H9 (cell line): ENCODE measurements around the gene GALNT12. TPM values are rescaled to one million over a fixed set of nuclear protein-coding genes. Genes with fewer than 3 reads are reported as not detected.

Experiments
- DNase-seq: peaks from one replicate; pipeline ENCODE4 v3.0.0-alpha.2; 2017
- H2AFZ ChIP-seq: one replicate; pipeline ENCODE4 v1.6.1; 2013; ENCODE audit warnings: mild to moderate bottlenecking, low read length, control low read depth, moderate library complexity
- H2AK5ac ChIP-seq: 2 replicates; pipeline ENCODE4 v1.6.1; 2013; ENCODE audit warnings: low read length, control low read depth, mixed read lengths; ENCODE audit not compliant: insufficient read length
- H2BK120ac ChIP-seq: one replicate; pipeline ENCODE4 v1.6.1; 2013; ENCODE audit warnings: low read depth, mild to moderate bottlenecking, low read length, control low read depth, inconsistent platforms; ENCODE audit not compliant: poor library complexity, severe bottlenecking
- H2BK12ac ChIP-seq: 2 replicates; pipeline ENCODE4 v1.6.1; 2013; ENCODE audit warnings: low read length, control low read depth, mixed read lengths, low read depth; ENCODE audit not compliant: insufficient read length
- H2BK15ac ChIP-seq: 2 replicates; pipeline ENCODE4 v1.6.1; 2013; ENCODE audit warnings: low read depth, low read length, control low read depth
- H2BK20ac ChIP-seq: one replicate; pipeline ENCODE4 v1.6.1; 2013; ENCODE audit warnings: low read depth, mild to moderate bottlenecking, low read length, control low read depth, inconsistent platforms; ENCODE audit not compliant: poor library complexity, severe bottlenecking
- H2BK5ac ChIP-seq: 2 replicates; pipeline ENCODE4 v1.6.1; 2013; ENCODE audit warnings: low read length, control low read depth, mixed read lengths; ENCODE audit not compliant: insufficient read length
- H3K14ac ChIP-seq: 2 replicates; pipeline ENCODE4 v1.6.1; 2013; ENCODE audit warnings: low read length, control low read depth; ENCODE audit not compliant: insufficient read depth
- H3K18ac ChIP-seq: 2 replicates; pipeline ENCODE4 v1.6.1; 2013; ENCODE audit warnings: low read depth, mild to moderate bottlenecking, mixed read lengths, low read length, control low read depth; ENCODE audit not compliant: insufficient read length
- H3K23ac ChIP-seq: 2 replicates; pipeline ENCODE4 v1.6.1; 2013; ENCODE audit warnings: low read length, control low read depth, mixed read lengths, low read depth; ENCODE audit not compliant: insufficient read length
- H3K23me2 ChIP-seq: 2 replicates; pipeline ENCODE4 v1.6.1; 2013; ENCODE audit warnings: low read depth, mild to moderate bottlenecking, mixed read lengths, low read length, control low read depth; ENCODE audit not compliant: insufficient read length, poor library complexity, severe bottlenecking
- H3K27ac ChIP-seq: 2 replicates; pipeline ENCODE4 v1.5.1; 2013; ENCODE audit warnings: low read length, control low read depth, mixed read lengths, low read depth; ENCODE audit not compliant: insufficient read length
- H3K27me3 ChIP-seq: 2 replicates; pipeline ENCODE4 v1.6.1; 2013; ENCODE audit warnings: low read length, control low read depth, inconsistent platforms; ENCODE audit not compliant: insufficient read depth
- H3K4ac ChIP-seq: 2 replicates; pipeline ENCODE4 v1.6.1; 2013; ENCODE audit warnings: low read depth, mild to moderate bottlenecking, control low read depth, inconsistent platforms, low read length, moderate library complexity
- H3K4me1 ChIP-seq: 2 replicates; pipeline ENCODE4 v1.6.1; 2013; ENCODE audit warnings: low read length, control low read depth, inconsistent platforms; ENCODE audit not compliant: insufficient read depth
- H3K4me2 ChIP-seq: 2 replicates; pipeline ENCODE4 v1.6.1; 2013; ENCODE audit warnings: low read length, control low read depth, mixed read lengths; ENCODE audit not compliant: insufficient read length, insufficient read depth
- H3K56ac ChIP-seq: 2 replicates; pipeline ENCODE4 v1.6.1; 2013; ENCODE audit warnings: low read depth, mild to moderate bottlenecking, mixed read lengths, low read length, control low read depth; ENCODE audit not compliant: insufficient read length
- H3K79me1 ChIP-seq: 2 replicates; pipeline ENCODE4 v1.6.1; 2013; ENCODE audit warnings: low read depth, mild to moderate bottlenecking, moderate library complexity, low read length, control low read depth, inconsistent platforms; ENCODE audit not compliant: insufficient read depth, poor library complexity, severe bottlenecking
- H3K79me2 ChIP-seq: 2 replicates; pipeline ENCODE4 v1.6.1; 2013; ENCODE audit warnings: low read length, control low read depth, inconsistent platforms; ENCODE audit not compliant: insufficient read depth
- H3K9ac ChIP-seq: 2 replicates; pipeline ENCODE4 v1.6.1; 2013; ENCODE audit warnings: low read length, control low read depth, mixed read lengths; ENCODE audit not compliant: insufficient read length; ENCODE audit errors: extremely low read depth
- H3K9me3 ChIP-seq: one replicate; pipeline ENCODE4 v1.6.1; 2013; ENCODE audit warnings: low read depth, low read length, inconsistent platforms; ENCODE audit not compliant: control insufficient read depth
- H3T11ph ChIP-seq: one replicate; pipeline ENCODE4 v1.6.1; 2013; ENCODE audit warnings: mild to moderate bottlenecking, low read length, control low read depth, inconsistent platforms
- H4K20me1 ChIP-seq: one replicate; pipeline ENCODE4 v1.6.1; 2013; ENCODE audit not compliant: control insufficient read depth, insufficient read length, insufficient read depth
- H4K5ac ChIP-seq: 2 replicates; pipeline ENCODE4 v1.6.1; 2013; ENCODE audit warnings: low read depth, mild to moderate bottlenecking, mixed read lengths, low read length, control low read depth; ENCODE audit not compliant: insufficient read length
- H4K8ac ChIP-seq: replicated peaks from 2 replicates; pipeline ENCODE4 v1.6.1; 2013; ENCODE audit warnings: low read length, control low read depth, mixed read lengths, low read depth; ENCODE audit not compliant: insufficient read length
- H4K91ac ChIP-seq: 2 replicates; pipeline ENCODE4 v1.6.1; 2013; ENCODE audit warnings: low read depth, mild to moderate bottlenecking, moderate library complexity, mixed read lengths, low read length, control low read depth; ENCODE audit not compliant: insufficient read length
- H3K27ac Mint-ChIP-seq, 3 experiments: 2 replicates in 2 of 3; 3 replicates in 1 of 3; pipeline ENCODE4 v1.8.0; 2020 to 2021; ENCODE audit warnings: mixed read lengths in 3 of 3, mild to moderate bottlenecking in 1 of 3, moderate library complexity in 1 of 3
- H3K27me3 Mint-ChIP-seq: 2 replicates; pipeline ENCODE4 v1.8.0; 2021; ENCODE audit warnings: low read depth, mild to moderate bottlenecking, moderate library complexity, mixed read lengths
- H3K36me3 Mint-ChIP-seq, 3 experiments: 2 replicates in 2 of 3; 3 replicates in 1 of 3; pipeline ENCODE4 v1.8.0; 2020 to 2021; ENCODE audit warnings: low read depth in 3 of 3, mixed read lengths in 3 of 3; ENCODE audit not compliant: insufficient read depth in 1 of 3
- H3K4me1 Mint-ChIP-seq, 2 experiments: 2 replicates each; pipeline ENCODE4 v1.8.0; 2020; ENCODE audit warnings: mixed read lengths in 2 of 2
- H3K4me3 Mint-ChIP-seq, 2 experiments: 2 replicates in 1 of 2; 3 replicates in 1 of 2; pipeline ENCODE4 v1.8.0; 2020 to 2021; ENCODE audit warnings: mild to moderate bottlenecking in 2 of 2, mixed read lengths in 2 of 2, moderate library complexity in 1 of 2
- H3K9me3 Mint-ChIP-seq, 2 experiments: 2 replicates in 1 of 2; 3 replicates in 1 of 2; pipeline ENCODE4 v1.8.0; 2020; ENCODE audit warnings: mild to moderate bottlenecking in 2 of 2, mixed read lengths in 2 of 2, moderate library complexity in 1 of 2
- WGBS: extraction: QIAGEN DNeasy Blood & Tissue Kit; methylation state at CpG from one replicate; pipeline ENCODE4 v1.1.7; 2013; ENCODE audit warnings: missing lambda C conversion rate, low lambda C conversion rate, mixed read lengths; ENCODE audit not compliant: insufficient read length; ENCODE audit errors: extremely low coverage; 5-methylcytosine and 5-hydroxymethylcytosine counted together
- total RNA-seq: library from RNA; stranded (reverse); gene quantifications from 2 replicates; pipeline ENCODE4 v1.2.1, GENCODE V29; 2021
- TF ChIP-seq, protein P1 (sequence below): fragments of 200-600 bp; sonication (generic); conservative IDR thresholded peaks from 3 replicates; pipeline ENCODE4 v1.8.0; 2021; ENCODE audit warnings: antibody characterized with exemption, mild to moderate bottlenecking

The GALNT12 gene
- total RNA-seq, 1 experiment from 2014 or later = 18.0 TPM

DNA sequence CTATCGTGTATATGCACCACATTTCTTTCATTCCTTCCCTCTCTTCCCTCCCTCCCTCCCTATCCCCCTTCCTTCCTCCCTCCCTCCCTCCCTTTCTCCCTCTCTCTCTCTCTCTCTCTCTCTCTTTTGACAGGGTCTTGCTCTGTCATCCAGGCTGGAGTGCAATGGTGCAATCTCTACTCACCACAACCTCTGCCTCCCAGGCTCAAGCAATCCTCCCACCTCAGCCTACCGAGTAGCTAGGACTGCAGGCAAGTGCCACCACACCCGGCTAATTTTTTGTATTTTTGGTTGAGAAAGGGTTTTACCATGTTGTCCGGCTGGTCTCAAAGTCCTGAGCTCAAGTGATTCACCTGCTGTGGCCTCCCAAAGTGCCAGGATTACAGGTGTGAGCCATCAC is 10.0 kb upstream of the GALNT12 start:
- no peak overlapping the region for H3K27ac ChIP-seq
- no peak overlapping the region for H3T11ph ChIP-seq
- H3K23ac ChIP-seq = no peak overlapping the region
- H3K36me3 Mint-ChIP-seq = peaks cover 8 to 16% (median 10%) of the 10 kb centered on the region in 3 experiments; a peak in 6 of 7 replicates
- no peaks in the 10 kb centered on the region for H4K20me1 ChIP-seq
- no peak for DNase-seq
- H3K9me3 ChIP-seq = no peaks in the 10 kb centered on the region
- no peak overlapping the region for H3K4ac ChIP-seq
- H2AK5ac ChIP-seq = no peak overlapping the region
- H4K5ac ChIP-seq = no peak overlapping the region
- H3K9ac ChIP-seq = no peak overlapping the region
- H3K56ac ChIP-seq = no peak overlapping the region
- H2BK12ac ChIP-seq = no peak overlapping the region
- no peaks in the 10 kb centered on the region for H3K27me3 ChIP-seq
- peaks cover 8% of the 10 kb centered on the region for H3K23me2 ChIP-seq
- H3K27me3 Mint-ChIP-seq = peaks cover 15% of the 10 kb centered on the region
- no peak overlapping the region for H4K91ac ChIP-seq
- H2BK120ac ChIP-seq = no peak overlapping the region
- TF ChIP-seq, protein P1, sequence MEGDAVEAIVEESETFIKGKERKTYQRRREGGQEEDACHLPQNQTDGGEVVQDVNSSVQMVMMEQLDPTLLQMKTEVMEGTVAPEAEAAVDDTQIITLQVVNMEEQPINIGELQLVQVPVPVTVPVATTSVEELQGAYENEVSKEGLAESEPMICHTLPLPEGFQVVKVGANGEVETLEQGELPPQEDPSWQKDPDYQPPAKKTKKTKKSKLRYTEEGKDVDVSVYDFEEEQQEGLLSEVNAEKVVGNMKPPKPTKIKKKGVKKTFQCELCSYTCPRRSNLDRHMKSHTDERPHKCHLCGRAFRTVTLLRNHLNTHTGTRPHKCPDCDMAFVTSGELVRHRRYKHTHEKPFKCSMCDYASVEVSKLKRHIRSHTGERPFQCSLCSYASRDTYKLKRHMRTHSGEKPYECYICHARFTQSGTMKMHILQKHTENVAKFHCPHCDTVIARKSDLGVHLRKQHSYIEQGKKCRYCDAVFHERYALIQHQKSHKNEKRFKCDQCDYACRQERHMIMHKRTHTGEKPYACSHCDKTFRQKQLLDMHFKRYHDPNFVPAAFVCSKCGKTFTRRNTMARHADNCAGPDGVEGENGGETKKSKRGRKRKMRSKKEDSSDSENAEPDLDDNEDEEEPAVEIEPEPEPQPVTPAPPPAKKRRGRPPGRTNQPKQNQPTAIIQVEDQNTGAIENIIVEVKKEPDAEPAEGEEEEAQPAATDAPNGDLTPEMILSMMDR = no peak
- no peak overlapping the region for H2BK5ac ChIP-seq
- peak overlapping the region; percentile 25 to 60; a peak in 2 of 5 replicates for H3K4me3 Mint-ChIP-seq
- no peak overlapping the region for H3K14ac ChIP-seq
- H2AFZ ChIP-seq = no peak overlapping the region
- H3K4me1 ChIP-seq = no peaks in the 10 kb centered on the region; the same call in 1 of the 2 replicates
- H3K4me1 Mint-ChIP-seq = peaks cover 40 to 52% of the 10 kb centered on the region in 2 experiments
- peaks cover 9 to 13% of the 10 kb centered on the region in 2 experiments for H3K9me3 Mint-ChIP-seq
- H3K79me2 ChIP-seq = peaks cover 6% of the 10 kb centered on the region; the same call in 1 of the 2 replicates
- no peak overlapping the region for H4K8ac ChIP-seq
- no peak overlapping the region for H3K4me2 ChIP-seq
- no peak overlapping the region for H2BK20ac ChIP-seq
- no peak overlapping the region for H3K27ac Mint-ChIP-seq
- no peak overlapping the region for H3K18ac ChIP-seq
- no peaks in the 10 kb centered on the region for H3K79me1 ChIP-seq
- no CpG with 5 or more reads among the region's 4 CpGs for WGBS
- H2BK15ac ChIP-seq = no peak overlapping the region
